HepG2 (cell line): ENCODE results near the gene CRKL. TPM values are rescaled to one million over a fixed set of nuclear protein-coding genes. Genes with fewer than 3 reads are reported as not detected.

Source experiments
- HNRNPH1 ChIP-seq: fragments of 200-400 bp; formaldehyde crosslinking; optimal IDR thresholded peaks from 2 replicates; pipeline ENCODE3; 2017; ENCODE audit warnings: mild to moderate bottlenecking, low read depth, low read length
- MEIS2 ChIP-seq: sonication (generic); formaldehyde crosslinking; IDR thresholded peaks from 2 replicates; pipeline ENCODE4 v1.9.0; 2021; ENCODE audit warnings: mild to moderate bottlenecking, missing genetic modification reagents
- PHF8 ChIP-seq: sonication (generic); formaldehyde crosslinking; IDR thresholded peaks from 2 replicates; pipeline ENCODE4 v1.5.0; 2020; ENCODE audit warnings: missing genetic modification reagents
- PLSCR1 ChIP-seq: sonication (generic); formaldehyde crosslinking; IDR thresholded peaks from 2 replicates; pipeline ENCODE4 v1.5.0; 2020; ENCODE audit warnings: missing genetic modification reagents, mild to moderate bottlenecking, borderline replicate concordance
- RNF2 ChIP-seq: fragments of 450-650 bp; conservative IDR thresholded peaks from 2 replicates; pipeline ENCODE4 v1.6.1; 2016; ENCODE audit warnings: low read depth
- SETDB1 ChIP-seq: sonication (generic); formaldehyde crosslinking; IDR thresholded peaks from 2 replicates; pipeline ENCODE4 v1.5.1; 2020; ENCODE audit warnings: missing genetic modification reagents, mild to moderate bottlenecking, borderline replicate concordance
- TSC22D2 ChIP-seq: sonication (generic); formaldehyde crosslinking; IDR thresholded peaks from 2 replicates; pipeline ENCODE4 v1.5.1; 2020; ENCODE audit warnings: missing genetic modification reagents, mild to moderate bottlenecking, borderline replicate concordance
- WIZ ChIP-seq: sonication (generic); formaldehyde crosslinking; IDR thresholded peaks from 2 replicates; pipeline ENCODE4 v1.5.1; 2020; ENCODE audit warnings: mild to moderate bottlenecking, missing genetic modification reagents
- ZBTB40 ChIP-seq, 2 experiments: fragments of 450-650 bp in 1 of 2; sonication (generic) in 1 of 2; formaldehyde crosslinking in 1 of 2; IDR thresholded peaks; 2 replicates each; pipeline versions ENCODE4 v1.6.1 to v1.8.0; 2016 to 2022; ENCODE audit warnings: antibody characterized with exemption in 1 of 2, mild to moderate bottlenecking in 1 of 2, missing genetic modification reagents in 1 of 2
- ZFP82 ChIP-seq: sonication (generic); formaldehyde crosslinking; IDR thresholded peaks from 2 replicates; pipeline ENCODE4 v1.5.1; 2020; ENCODE audit warnings: mild to moderate bottlenecking, missing genetic modification reagents, borderline replicate concordance
- ZIK1 ChIP-seq: sonication (generic); formaldehyde crosslinking; IDR thresholded peaks from 2 replicates; pipeline ENCODE4 v1.5.0; 2020; ENCODE audit warnings: mild to moderate bottlenecking, low read depth, missing genetic modification reagents, borderline replicate concordance
- ZNF143 ChIP-seq: sonication (generic); formaldehyde crosslinking; IDR thresholded peaks from 2 replicates; pipeline ENCODE4 v1.4.0; 2020; ENCODE audit warnings: missing genetic modification reagents
- ZNF251 ChIP-seq: sonication (generic); formaldehyde crosslinking; IDR thresholded peaks from 2 replicates; pipeline ENCODE4 v1.9.0; 2021; ENCODE audit warnings: mild to moderate bottlenecking, missing genetic modification reagents
- ZNF44 ChIP-seq: sonication (generic); formaldehyde crosslinking; IDR thresholded peaks from 2 replicates; pipeline ENCODE4 v1.5.1; 2020; ENCODE audit warnings: mild to moderate bottlenecking, missing genetic modification reagents
- ZNF746 ChIP-seq: sonication (generic); formaldehyde crosslinking; IDR thresholded peaks from 2 replicates; pipeline ENCODE4 v1.8.0; 2022; ENCODE audit warnings: mild to moderate bottlenecking, missing genetic modification reagents
- ZNF792 ChIP-seq: IDR thresholded peaks from 2 replicates; pipeline ENCODE4 v1.6.1; 2016
- polyA plus RNA-seq, 8 experiments: library from polyadenylated mRNA; depleted of rRNA in 3 of 8; stranded (reverse) in 7 of 8; unstranded in 1 of 8; fragments of >200 nt; fragmentation: Illumina TruSeq in 4 of 8; extraction: Trizol in 4 of 8; gene quantifications; 2 replicates each; pipeline versions ENCODE4 v1.2.1 to v1.2.3, GENCODE V29; 2011 to 2016; ENCODE audit warnings: low read depth in 4 of 8, missing spikeins in 1 of 8, mixed read lengths in 1 of 8; ENCODE audit not compliant: insufficient read depth in 1 of 8
- total RNA-seq, 5 experiments: library from RNA; depleted of rRNA; stranded (reverse); fragments of >200 nt; fragmentation: Illumina TruSeq; extraction: Trizol; gene quantifications; 2 replicates each; pipeline ENCODE4 v1.2.3, GENCODE V29; 2016; ENCODE audit warnings: low read depth in 1 of 5
- TF ChIP-seq, protein P1 (sequence below): sonication (generic); formaldehyde crosslinking; IDR thresholded peaks from 2 replicates; pipeline ENCODE4 v1.8.0; 2022; ENCODE audit warnings: missing genetic modification reagents, low read depth, mild to moderate bottlenecking, borderline replicate concordance

CRKL gene
- total and polyA plus RNA-seq, 2 of the 13 experiments (the other 11 are each of a cell fraction or from before 2014, with no cell fraction given), result 37.4 to 60.6 TPM

DNA sequence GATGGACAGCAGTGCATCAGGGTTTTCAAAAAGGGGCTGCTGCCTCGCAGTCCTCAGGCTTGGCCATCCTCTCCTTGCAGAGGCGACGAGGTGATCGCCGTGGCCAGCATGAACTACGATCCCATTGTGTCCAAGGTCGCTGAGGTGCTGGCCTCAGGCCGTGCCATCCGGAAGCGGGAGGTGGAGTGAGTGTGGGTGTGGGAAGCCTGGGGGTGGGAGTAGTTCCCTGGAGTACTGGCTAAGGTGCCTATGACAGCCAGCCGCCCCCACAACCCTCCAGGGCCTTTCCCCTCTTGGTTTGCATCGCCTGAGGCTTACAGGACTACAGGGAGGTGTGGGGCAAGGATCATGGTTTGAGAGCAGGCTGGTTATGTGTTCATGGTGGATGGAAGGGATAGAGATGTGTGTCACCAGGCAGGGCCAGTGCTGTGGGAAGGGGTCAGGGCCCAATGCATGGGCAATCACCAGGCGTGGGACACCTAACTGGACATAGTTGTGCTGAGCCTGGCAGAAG is 62.8 kb downstream of the CRKL start (continued):
- TF ChIP-seq SETDB1 (CRISPR knock-in tag) (no peak), MEIS2 (CRISPR knock-in tag) (no peak), ZNF746 (CRISPR knock-in tag) (no peak), ZBTB40 (IDR thresholded peaks at IDR 0.05) (no peak), ZBTB40 (CRISPR knock-in tag; IDR thresholded peaks at IDR 0.05) (peak; percentile 59; the same call in 1 of the 2 replicates), ZIK1 (0 out of 2 replicates have a peak, but pooled peaks have one; percentile 48), HNRNPH1 (no peak), PLSCR1 (CRISPR knock-in tag) (no peak), WIZ (CRISPR knock-in tag) (no peak), ZFP82 (CRISPR knock-in tag) (no peak), ZNF143 (CRISPR knock-in tag) (peak; percentile 57; the same call in 1 of the 2 replicates), ZNF251 (CRISPR knock-in tag) (no peak), PHF8 (no peak; the same call in 1 of the 2 replicates), RNF2 (0 out of 2 replicates have a peak, but pooled peaks have one; percentile 40), ZNF44 (CRISPR knock-in tag) (no peak), ZNF792 (CRISPR knock-in tag) (peak; percentile 77; the same call in 1 of the 2 replicates), TSC22D2 (CRISPR knock-in tag) (0 out of 2 replicates have a peak, but pooled peaks have one; percentile 53)
- TF ChIP-seq, protein P1, sequence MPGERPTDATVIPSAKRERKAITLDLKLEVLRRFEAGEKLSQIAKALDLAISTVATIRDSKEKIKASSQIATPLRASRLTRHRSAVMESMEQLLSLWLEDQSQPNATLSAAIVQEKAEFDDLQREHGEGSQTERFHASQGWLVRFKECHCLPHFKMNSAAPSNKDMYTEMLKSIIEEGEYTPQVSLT, result no peak
